GM19193 (cell line): ENCODE measurements around the gene MTERF4.

ENCODE experiments used
- POLR2A ChIP-seq: IDR thresholded peaks from 4 replicates; pipeline ENCODE4 v1.6.1; 2011; ENCODE audit not compliant: insufficient read depth, insufficient read length; ENCODE audit errors: extremely low read depth

Gene MTERF4

GRCh38 chr2:241125626-241126025, 23.5 kb upstream of the MTERF4 start:
- no peak for TF ChIP-seq POLR2A

GRCh38 chr2:241123816-241124536, 21.9 kb upstream of the MTERF4 start:
- TF ChIP-seq POLR2A = no peak

DNA sequence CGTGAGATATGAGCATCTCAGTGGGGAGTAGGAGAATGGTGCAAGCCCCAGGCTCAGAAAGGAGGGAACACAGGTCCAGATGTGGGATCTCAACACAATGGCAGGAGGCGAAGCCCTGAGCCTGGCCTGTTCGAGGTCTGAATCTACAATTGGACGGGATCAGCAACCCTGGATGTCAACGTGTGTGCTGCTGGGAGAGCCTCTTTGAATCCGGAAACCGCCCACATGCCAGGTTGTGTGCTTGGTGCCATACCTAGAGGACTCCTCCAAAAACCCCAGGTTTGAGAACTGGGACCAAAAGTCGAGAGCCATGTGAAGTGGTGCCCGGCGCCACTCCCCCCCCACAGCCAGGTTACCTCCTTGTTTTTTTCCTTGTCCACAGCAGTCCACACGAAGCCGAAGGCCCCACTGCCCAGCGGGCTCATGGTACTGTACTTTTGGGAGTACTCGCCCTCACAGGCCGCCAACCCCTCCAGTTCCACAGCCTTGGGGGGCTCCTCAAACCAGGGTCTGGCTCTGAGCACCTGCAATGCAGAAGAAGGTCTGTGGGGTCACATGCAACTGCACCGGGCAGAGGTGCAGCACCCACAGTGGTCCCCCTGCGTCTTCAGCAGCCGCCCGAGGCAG, 20.4 kb upstream of the MTERF4 start:
- no peak for TF ChIP-seq POLR2A

DNA sequence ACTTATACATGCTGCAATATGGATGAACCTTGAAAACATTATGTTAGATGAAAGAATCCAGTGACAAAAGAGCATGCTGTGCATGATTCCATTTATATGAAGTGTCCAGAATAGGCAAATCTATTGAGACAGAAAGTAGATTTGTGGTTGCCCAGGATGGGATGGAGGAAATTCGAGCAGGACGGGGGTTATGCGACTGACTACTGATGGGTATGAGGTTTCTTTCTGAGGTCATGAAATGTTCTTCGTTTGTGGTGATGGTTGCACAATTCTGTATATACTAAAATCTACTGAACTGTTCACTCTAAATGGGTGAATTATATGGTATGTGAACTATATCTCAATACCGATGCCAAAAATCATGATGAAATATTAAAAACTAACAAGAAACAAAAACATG, 18.9 kb upstream of the MTERF4 start:
- TF ChIP-seq POLR2A = no peak

- TF ChIP-seq POLR2A = no peak
Observed at GRCh38 chr2:241120440-241120839, 18.4 kb upstream of the MTERF4 start.

GRCh38 chr2:241118737-241119505, 16.8 kb upstream of the MTERF4 start:
- TF ChIP-seq POLR2A = no peak

DNA sequence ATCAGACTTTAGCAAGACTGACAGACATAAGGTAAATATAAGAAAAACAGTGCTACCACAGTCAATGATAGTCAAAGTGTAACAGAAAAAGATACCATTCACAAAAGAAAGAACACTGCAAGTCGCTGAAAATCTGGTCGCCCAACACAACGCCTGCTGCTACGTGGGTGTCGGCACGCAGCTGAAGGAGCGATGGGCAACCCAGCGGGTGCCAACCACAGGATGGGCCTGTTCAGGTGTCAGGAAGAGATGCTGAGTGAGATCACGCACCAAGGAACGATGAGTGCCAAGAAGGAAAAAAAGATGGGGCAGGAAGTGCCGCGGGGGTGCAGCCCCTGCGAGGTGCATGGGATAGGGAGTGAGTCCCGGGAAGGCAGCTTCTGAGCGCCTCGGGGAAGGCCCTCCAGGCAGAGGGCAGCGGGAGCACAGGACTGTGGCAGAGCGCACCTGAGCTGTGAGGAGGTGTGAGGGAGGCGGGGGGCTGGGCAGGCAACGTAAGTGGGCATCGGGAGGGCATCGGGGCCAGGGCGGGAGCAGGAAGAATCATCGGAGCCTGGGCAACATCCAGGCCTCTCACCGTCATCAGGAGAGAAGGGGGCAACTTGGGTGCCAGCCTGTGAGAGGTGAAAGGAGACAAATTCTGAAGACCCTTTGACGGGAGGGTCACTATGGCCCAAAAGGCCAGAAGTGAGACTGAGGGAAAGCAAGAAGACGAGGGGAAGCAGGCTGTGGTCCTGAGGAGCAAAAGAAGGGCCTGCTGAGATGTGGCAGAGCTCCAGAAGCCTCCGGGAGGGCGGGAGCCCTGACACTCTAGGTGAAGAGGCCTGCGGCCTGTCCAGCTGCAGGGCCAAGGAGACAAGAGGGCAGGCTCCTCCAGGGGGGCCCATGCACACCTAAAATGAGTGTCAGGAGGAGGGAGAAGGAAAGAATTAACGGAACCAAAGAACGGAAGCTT, 14.8 kb upstream of the MTERF4 start:
- no peak for TF ChIP-seq POLR2A

DNA sequence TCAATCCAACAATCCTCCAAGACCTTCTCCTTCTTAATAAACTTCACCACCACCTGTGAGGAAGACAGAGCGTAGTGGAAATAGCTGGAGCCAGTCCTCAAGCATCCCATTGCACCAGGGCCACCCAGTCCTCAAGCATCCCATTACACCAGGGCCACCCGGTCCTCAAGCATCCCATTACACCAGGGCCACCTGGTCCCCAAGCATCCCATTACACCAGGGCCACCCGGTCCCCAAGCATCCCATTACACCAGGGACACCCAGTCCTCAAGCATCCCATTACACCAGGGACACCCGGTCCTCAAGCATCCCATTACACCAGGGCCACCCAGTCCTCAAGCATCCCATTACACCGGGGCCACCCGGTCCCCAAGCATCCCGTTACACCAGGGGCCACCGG, 13.3 kb upstream of the MTERF4 start:
- TF ChIP-seq POLR2A = no peak

DNA sequence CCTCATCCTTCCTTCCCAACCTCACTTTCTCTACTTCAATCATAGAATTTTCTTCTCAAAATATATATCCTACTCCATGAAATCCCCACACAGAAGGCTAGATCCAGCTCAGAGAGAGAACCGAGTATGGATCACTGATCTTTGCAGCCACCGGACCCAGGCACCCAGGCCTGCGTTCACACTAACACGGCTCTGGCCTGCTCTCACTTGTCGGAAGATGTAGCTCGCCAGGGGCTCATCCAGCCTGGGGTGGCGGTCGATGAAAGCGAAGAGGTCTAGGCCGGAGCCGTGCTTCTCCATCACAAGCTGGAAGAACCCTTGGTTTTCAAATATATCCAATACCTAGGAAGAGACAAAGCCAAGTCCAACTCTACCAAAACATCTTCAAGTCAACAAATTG, 12.7 kb upstream of the MTERF4 start:
- TF ChIP-seq POLR2A = no peak

DNA sequence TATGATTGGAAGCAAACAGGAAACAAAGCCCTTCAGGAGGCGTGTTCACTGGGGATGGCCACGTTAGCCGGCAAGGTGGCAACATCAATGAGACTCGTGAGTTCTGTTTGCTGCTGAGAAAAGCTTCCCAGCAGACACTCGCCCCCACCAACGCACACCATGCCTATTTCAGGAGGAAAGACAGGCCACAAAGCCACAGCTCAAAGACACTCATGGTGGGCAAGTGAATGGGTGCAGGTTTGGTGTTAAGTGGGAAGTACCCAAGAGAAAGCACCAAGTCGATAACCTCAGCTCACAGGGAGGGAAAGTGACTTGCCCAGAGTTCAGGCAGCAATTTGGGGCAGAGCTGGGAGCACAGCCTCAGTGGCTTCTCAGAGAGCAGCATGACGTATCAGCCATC, 10.5 kb upstream of the MTERF4 start:
- peak; percentile 16 for TF ChIP-seq POLR2A

GRCh38 chr2:241112046-241112445, 10.0 kb upstream of the MTERF4 start:
- no peak for TF ChIP-seq POLR2A

- TF ChIP-seq POLR2A = peak; percentile 32
Observed at GRCh38 chr2:241111440-241111805, 9.3 kb upstream of the MTERF4 start.

- TF ChIP-seq POLR2A = peak; percentile 19
Observed at GRCh38 chr2:241110607-241111439, 8.7 kb upstream of the MTERF4 start.

DNA sequence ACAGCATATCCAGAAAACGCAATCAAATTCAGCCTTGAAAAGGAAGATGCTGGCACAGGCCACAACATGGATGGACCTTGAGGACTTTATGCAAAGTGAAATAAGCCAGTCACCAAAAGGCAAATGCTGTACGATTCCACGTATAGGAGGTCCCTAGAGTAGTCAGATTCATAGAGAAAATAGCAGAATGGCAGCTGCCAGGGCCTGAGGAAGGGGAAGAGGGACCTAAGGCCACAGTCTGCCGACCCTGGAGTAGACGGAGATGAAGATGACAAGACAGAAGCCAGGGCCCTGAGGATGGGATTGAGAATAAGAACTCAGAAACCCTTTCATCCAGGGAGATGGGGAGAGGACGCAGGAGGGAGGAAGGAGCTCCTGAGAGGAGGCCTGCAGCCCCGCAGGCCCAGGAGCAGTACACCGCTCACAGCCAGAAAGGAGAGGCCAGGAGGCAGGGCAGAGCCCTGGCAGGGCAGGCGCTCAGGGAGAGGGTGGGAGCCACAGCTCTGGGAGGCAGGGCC, 8.1 kb upstream of the MTERF4 start:
- no peak for TF ChIP-seq POLR2A
